HG02870 (cell line): ENCODE measurements around the gene MMP15.
"Not testable (repeated sequence)": the region's sequence is repeated elsewhere in the genome, so short reads cannot be mapped to it uniquely, and the experiment has no call there.

Experiments
- ATAC-seq: cut with Tn5 transposase; IDR thresholded peaks from one replicate; pipeline ENCODE4 v1.9.1; 2021; ENCODE audit warnings: mild to moderate bottlenecking, moderate library complexity; ENCODE audit not compliant: unreplicated experiment

Gene MMP15

GRCh38 chr16:58047557-58048348 is 22.2 kb downstream of the MMP15 start:
- no peak for ATAC-seq

GRCh38 chr16:58048494-58049231 is 23.1 kb downstream of the MMP15 start:
- no peak for ATAC-seq

DNA sequence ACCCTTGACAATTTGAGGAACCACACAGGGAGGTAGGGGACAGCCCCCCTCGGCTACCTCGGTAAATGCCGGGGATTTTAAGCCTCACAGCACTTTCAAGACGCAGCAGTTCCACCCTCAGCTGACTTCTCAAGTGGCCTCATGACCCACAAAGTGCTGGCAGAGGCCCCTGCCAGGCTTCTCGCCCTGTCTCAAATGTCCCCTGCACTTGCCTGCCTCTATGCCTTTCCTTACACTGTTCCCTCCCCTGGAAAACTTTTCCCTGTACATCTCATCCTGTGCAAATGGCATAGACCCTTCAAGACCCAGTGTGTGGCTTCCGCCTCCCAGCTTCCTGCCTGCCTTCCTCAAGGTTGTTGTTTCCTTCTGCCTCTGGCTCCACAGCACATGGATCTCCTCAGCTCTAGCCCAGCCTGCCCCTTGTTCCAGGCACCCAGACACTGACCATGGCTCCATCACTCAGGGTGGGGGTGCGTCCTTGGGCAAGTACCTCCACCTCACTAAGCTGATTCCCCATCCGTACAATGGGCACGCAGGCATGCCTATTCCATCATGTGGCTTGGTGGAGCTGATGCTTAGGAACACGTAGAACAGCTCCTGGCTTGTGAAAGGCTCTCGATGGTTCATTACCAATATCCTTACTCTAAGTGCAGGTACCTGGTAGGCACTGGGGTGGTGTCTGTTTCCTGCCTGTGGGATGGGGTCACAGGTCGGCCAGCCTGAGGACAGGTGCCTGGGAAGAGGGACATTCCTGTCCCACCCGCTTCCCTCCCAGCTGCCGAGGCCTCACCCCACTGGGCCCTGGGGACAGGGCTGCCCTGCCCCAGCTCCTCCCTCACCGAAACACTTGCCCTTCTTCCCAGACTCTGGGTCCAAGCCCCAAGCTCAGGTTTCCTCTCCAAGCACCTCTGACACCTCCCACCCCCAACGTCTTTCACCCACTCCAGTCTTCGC is 24.0 kb downstream of the MMP15 start:
- ATAC-seq = no peak

- no peak for ATAC-seq
These were observed 25.7 kb downstream of the MMP15 start for GRCh38 chr16:58051296-58051695.

DNA sequence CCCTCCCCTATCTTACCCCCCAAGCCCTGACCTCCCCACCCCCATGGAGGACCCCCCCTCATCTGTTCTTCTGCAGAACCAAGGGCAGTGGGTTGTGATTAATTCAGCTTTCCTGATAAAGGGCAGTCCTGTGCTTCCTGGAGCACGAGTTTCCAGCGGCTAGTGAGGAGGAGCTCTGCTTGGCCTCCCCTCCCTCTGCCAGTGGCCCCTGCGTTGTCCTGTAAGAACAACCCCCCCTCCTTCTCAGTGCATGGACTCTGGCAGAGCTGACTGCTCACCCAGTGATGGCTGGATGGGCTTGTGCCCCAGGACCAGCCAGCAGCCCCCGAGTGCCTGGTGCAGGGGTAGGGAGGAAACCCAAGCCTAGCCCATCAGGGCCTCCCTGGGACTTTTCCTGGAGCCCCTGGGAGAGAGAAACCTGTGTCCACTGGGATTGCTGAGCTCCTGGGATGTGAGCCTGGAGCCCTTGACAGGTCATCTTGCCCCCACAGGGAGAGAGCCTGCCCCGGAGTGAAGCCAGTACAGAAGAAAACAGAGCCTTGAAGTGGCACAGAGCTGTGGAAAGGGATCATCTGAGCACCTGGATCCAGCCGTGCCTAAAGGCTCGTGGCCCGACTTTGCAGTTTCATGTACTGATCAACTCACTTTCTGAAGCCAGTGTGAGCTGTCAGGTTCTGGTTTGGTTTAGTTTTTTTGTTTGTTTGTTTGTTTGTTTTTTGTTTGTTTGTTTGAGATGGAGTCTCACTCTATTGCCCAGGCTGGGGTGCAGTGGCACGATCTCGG is 26.5 kb downstream of the MMP15 start:
- ATAC-seq = no peak

- ATAC-seq = no peak
These were observed 28.1 kb downstream of the MMP15 start for GRCh38 chr16:58053682-58054005.

DNA sequence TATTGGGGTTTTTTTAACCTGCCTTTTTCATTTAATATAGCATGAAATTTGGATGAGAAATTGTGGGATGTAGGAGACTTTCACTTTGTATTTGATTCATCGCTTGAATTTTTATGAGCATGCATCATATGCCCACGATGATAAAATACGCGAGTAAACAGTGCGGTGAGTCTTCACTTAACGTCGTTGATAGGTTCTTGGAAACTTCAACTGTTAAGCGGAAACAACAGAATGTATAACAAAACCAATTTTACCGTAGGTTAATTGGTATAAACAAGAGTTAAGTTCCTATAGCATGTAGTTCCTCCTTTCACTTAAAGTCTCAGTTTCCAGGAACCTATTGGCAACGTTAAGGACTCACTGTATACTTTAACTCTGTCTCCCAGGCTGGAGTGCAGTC is 28.7 kb downstream of the MMP15 start:
- ATAC-seq = no peak

DNA sequence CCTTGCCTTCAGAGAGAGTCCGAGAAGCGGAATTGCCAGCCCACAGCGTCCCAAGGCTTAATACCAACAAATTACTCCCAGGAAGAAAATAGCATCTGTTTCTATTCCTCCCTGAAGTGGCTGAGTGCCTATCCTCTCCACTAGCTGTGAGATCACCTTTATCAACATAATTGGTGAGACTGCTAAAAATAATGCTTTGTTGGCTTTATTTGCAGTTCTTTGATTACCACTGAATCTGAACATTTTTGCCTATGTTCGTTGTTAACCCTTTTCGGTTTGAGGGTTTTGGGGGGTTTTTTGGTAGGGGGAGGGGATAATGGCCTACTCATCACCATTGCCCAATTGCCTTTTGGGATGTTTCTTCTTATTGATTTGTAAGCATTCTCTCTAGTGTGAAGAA is 31.0 kb downstream of the MMP15 start:
- no peak for ATAC-seq

DNA sequence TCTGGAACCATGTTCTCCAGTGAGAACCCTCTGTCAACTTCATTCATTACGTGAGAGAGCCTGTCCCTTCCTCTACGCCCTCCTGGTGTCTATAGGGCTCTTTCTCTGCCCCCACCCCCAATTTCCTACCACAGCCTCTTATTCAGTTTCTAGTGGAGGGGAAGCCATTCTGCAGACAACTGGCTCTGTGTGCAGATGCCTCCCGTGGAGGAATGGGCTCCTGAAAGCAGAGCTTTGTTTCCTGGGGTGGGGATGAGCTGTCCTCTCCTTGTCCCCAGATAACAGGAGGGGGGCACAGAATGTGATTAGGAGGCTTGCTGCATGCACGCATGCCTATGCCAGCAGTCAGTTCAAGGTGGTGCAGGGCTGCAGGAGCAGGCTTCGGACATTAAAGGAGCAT is 31.6 kb downstream of the MMP15 start:
- no peak for ATAC-seq

DNA sequence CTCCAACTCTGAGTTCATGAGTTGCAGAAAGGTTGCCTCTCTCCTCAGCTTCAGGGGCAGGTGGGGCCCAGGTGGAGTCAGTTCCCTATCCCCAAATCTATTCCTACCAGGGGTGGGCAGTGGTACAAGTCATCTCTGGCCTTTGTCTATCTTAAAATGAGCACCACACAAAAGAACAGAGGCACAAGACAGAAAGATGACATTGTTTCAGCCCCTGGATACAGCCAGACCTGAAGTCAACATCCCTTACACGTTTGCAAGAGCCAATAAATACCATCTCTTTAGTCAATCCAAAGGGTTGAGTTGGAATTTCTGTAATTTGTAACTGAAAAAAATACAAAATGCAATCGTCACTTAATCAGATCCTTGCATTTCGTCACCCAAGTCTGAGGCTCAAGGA is 32.2 kb downstream of the MMP15 start:
- ATAC-seq = no peak

- ATAC-seq = no peak
These were observed 37.3 kb downstream of the MMP15 start for GRCh38 chr16:58062821-58063220.

DNA sequence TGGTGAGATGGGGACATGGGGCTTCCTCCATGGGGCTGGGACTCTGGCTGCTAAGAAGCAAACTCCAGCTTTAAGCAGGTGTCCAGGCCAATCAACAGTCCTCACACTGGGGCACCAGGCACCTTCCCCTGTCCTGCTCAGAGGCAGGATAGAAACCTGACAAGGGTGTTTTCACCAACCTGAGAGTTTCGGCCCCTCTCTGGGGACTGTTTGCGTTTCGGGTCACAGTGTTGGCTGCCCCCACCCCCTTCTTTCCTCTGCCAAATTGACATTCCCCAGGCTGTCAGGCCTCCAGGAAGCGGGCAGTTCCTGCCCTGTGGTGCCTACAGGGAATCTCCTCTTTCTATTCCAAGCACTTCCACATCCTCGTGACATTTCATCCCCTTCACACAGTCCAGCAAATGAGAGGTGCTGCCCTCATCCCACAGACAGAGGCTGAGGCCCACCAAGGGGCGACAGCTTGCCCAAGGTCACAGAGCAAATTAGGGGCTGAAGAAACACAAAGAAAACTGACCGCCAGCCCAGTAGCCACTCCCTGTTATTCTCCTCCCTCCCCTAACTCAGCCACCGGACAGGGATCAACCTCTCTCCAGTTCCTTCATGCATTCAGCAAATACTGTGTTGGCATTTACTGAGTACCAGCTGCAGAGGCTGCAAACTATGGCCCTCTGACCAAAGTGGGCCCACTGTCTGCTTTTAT is 38.0 kb downstream of the MMP15 start:
- no peak for ATAC-seq

GRCh38 chr16:58070585-58070984 is 45.0 kb downstream of the MMP15 start:
- ATAC-seq = no peak

DNA sequence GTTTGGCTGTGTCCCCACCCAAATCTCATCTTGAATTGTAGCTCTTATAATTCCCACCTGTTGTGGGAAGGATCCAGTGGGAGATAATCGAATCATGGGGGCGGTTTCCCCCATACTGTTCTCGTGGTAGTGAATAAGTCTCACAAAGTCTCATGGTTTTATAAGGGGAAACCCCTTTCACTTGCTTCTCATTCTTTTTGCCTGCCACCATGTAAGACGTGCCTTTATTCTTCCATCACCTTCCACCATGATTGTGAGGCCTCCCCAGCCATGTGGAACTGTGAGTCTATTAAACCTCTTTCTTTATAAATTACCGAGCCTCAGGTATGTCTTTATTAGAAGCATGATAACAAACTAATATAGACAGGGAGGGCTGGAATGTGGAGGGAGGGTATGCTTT is 46.6 kb downstream of the MMP15 start:
- not testable (repeated sequence) for ATAC-seq

DNA sequence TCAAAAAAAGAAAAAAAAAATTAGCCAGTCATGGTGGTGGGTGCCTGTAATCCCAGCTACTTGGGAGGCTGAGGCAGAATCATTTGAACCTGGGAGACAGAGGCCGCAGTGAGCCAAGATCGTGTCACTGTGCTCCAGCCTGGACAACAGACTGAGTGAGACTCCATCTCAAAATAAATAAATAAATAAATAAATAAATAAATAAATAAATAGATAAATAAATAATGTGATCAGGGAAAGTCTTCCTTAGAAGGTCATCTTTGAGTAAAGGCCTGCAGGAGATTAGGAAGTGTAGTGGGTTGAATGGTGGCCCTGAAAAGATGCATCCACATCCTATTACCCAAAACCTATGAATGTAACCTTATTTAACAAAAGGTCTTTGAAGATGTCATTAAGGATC is 47.5 kb downstream of the MMP15 start:
- ATAC-seq = not testable (repeated sequence)

GRCh38 chr16:58074657-58075056 is 49.1 kb downstream of the MMP15 start:
- no peak for ATAC-seq

DNA sequence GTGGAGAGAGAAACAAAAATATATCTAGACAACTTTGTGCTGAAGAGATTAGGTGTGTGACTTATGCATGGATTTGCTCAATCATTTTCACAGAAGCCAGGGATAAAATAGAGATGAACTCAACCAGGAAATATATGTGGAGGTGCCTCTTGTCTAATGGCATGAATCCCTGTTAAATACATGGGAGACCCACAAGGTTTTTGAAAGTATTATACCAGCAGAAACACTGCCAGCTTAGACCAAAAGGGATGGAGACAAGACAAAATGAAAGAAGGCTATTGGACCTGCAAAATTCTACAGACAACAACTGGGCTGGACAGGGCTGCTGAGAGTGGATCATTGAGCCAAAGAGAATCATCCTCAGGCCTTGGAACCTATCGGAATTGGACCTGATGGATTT is 51.0 kb downstream of the MMP15 start:
- no peak for ATAC-seq

DNA sequence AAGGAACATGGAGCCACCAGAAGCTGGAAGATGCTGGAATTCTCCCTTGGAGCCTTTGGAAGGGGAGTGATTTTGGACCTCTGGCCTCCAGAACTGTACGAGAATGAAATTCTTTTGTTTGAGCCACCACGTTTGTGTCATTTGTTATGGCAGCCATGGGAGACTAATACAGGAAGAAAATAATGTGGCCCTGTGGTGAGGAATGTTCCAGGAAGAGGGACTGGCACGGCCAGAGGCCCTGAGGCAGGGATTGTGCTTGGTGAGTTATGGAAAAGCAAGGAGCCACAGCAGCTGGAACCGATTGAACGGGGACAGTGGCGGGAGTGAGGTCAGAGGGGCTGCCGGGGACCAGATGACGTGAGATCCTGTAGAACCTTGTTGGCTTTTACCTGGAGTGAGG is 52.2 kb downstream of the MMP15 start:
- no peak for ATAC-seq

DNA sequence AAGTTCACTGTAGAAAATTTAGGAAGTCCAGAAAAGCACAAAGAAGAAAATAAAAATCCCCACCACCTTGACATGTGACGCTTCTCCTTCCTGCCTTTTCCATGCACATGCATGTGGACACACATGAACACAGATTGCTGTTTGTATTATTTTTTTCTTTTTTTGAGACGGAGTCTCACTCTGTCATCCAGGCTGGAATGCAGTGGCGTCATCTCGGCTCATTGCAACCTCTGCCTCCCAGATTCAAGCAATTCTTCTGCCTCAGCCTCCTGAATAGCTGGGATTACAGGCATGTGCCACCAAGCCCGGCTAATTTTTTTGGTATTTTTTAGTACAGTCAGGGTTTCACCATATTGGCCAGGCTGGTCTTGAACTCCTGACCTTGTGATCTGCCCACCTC is 55.1 kb downstream of the MMP15 start:
- not testable (repeated sequence) for ATAC-seq

- no peak for ATAC-seq
These were observed 56.8 kb downstream of the MMP15 start for GRCh38 chr16:58082381-58082780.
